ENCODE results near the gene YWHAG. TPM values are rescaled to one million over a fixed set of nuclear protein-coding genes. Genes with fewer than 3 reads are reported as not detected.

YWHAG gene
- total RNA-seq, 4 donors from 2014 or later, result 40.5 to 74.3 (median 53.6) TPM

GRCh38 chr7:76356823-76357222 lies 2.0 kb downstream of the YWHAG start:
- DNase-seq, result peak in 1 of 3 donors; percentile 73
- Histone ChIP-seq H3K4me3 (peak overlapping the region in 2 of 4 donors; percentile 75 to 99), H3K36me3 (no peaks in the 10 kb centered on the region), H3K27ac (peak overlapping the region in 2 of 4 donors; percentile 96 to 98), H3K27me3 (no peaks in the 10 kb centered on the region), H3K4me1 (peaks cover 0 to 35% (median 4%) of the 10 kb centered on the region in 4 donors), H3K9me3 (no peaks in the 10 kb centered on the region)
- no peak for TF ChIP-seq POLR2A (IDR thresholded peaks at IDR 0.05)
- peak in 3 of 6 experiments; percentile 41 to 59 (median 47) for TF ChIP-seq CTCF (IDR thresholded peaks at IDR 0.05)

DNA sequence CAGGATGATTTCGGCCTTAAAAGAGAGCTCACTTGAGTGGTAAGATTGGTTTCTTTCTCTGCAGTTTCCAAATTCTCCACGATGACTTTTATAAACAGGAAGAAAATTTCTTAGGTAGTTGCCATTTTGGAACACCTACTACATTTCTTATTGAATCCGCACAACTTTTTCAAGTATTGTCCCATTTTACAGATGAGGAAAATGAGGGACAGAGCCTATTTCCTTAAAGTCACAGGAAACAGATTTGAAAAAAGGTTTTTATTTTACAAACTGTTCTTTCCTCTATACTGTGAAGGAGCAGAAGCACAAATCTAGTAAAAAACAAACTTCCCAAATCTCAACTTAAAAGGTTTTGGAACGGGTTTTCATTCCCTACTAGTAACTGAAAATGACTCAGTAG lies 2.7 kb downstream of the YWHAG start:
- Histone ChIP-seq H3K9me3 (no peaks in the 10 kb centered on the region), H3K4me1 (peaks cover 0 to 35% (median 4%) of the 10 kb centered on the region in 4 donors), H3K27me3 (no peaks in the 10 kb centered on the region), H3K36me3 (no peaks in the 10 kb centered on the region), H3K27ac (peak overlapping the region in 1 of 4 donors; percentile 98), H3K4me3 (no peak overlapping the region)
- TF ChIP-seq POLR2A (IDR thresholded peaks at IDR 0.05) (no peak), CTCF (IDR thresholded peaks at IDR 0.05) (no peak)
- no peak for DNase-seq

DNA sequence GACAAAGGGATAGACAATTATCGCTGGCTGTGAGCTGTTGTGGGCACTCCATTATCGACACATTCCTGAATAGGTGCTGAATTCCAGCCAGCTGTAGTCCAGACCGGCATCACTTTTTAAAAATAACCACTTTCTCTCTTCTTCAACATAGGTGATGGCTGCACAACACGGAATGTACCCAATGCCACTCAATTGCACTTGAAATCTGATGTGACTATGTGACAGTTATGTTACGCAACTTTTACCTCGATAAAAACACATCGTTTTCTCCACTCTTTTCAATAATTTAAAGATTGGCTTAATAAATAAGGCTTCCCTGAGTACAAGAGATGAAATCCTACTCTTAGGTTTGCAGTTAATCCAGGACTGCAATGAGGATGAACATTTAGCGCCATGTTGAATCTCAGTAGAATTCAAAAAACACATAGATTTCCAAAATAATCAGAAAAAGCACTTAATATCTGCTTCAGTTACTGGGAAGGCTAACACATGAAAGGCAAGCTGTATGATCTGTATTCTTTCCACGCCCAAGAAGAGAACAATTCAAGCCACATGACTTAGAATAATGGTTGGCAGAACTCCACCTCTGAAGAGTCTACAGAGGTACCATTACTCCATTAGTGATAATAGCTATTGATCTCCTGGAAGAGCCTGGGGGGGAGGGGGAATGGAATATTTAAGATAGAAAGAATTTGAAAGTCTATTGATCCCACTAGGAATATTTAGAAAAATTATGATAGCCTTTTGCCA lies 3.6 kb downstream of the YWHAG start:
- no peak for DNase-seq
- H3K4me3 ChIP-seq, result no peak overlapping the region
- H3K36me3 ChIP-seq, result peaks cover 0 to 5% (median 0%) of the 10 kb centered on the region in 3 donors
- peaks cover 0 to 31% (median 4%) of the 10 kb centered on the region in 4 donors for H3K4me1 ChIP-seq
- TF ChIP-seq POLR2A (IDR thresholded peaks at IDR 0.05), result no peak
- no peak for TF ChIP-seq CTCF (IDR thresholded peaks at IDR 0.05)
- H3K27me3 ChIP-seq, result no peaks in the 10 kb centered on the region
- no peaks in the 10 kb centered on the region for H3K9me3 ChIP-seq
- no peak overlapping the region for H3K27ac ChIP-seq

- H3K9me3 ChIP-seq, result no peaks in the 10 kb centered on the region
- no peak for DNase-seq
- no peaks in the 10 kb centered on the region for H3K27me3 ChIP-seq
- TF ChIP-seq POLR2A (IDR thresholded peaks at IDR 0.05), result no peak
- no peak for TF ChIP-seq CTCF (IDR thresholded peaks at IDR 0.05)
- no peak overlapping the region for H3K27ac ChIP-seq
- H3K4me1 ChIP-seq, result peaks cover 0 to 25% (median 4%) of the 10 kb centered on the region in 4 donors
- peaks cover 0 to 12% (median 0%) of the 10 kb centered on the region in 3 donors for H3K36me3 ChIP-seq
- H3K4me3 ChIP-seq, result no peak overlapping the region
Observed at GRCh38 chr7:76354516-76354915, 4.3 kb downstream of the YWHAG start.

DNA sequence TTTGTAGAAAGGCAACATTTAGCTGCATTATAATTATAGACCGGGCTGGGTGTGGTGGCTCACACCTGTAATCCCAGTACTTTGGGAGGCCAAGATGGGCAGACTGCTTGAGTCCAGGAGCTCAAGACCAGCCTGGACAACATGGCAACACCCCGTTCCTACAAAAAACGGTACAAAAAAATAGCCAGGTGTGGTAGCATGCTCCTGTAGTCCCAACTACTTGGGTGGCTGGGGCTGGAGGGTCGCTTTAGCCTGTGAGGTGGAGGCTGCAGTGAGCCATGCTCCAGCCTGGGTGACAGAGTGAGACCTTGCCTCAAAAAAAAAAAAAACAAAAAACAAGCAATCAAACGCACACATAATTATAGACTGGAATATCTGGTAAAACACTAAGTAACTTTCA lies 5.0 kb downstream of the YWHAG start:
- H3K27ac ChIP-seq, result no peak overlapping the region
- peaks cover 0 to 24% (median 4%) of the 10 kb centered on the region in 4 donors for H3K4me1 ChIP-seq
- no peak overlapping the region for H3K4me3 ChIP-seq
- TF ChIP-seq POLR2A (IDR thresholded peaks at IDR 0.05) (no peak), CTCF (IDR thresholded peaks at IDR 0.05) (no peak)
- no peaks in the 10 kb centered on the region for H3K27me3 ChIP-seq
- no peaks in the 10 kb centered on the region for H3K9me3 ChIP-seq
- peaks cover 0 to 12% (median 0%) of the 10 kb centered on the region in 3 donors for H3K36me3 ChIP-seq
- no peak for DNase-seq

Measured in Peyer's patch (tissue), 4 donors.